MCF 10A (cell line): ENCODE data around the gene TMEM179. TPM values are rescaled to one million over a fixed set of nuclear protein-coding genes. Genes with fewer than 3 reads are reported as not detected.

Source experiments
- BruUV-seq: library from RNA; stranded (reverse); fragments of 400-500 nt; replicated peaks from 2 replicates; lab custom pipeline; 2021; lab: Mats Ljungman, UMichigan
- CTCF ChIA-PET: fragments of 300-600 bp; sonication (Branson Sonifier 250); formaldehyde crosslinking; extraction: SDS; loops from one replicate; lab custom pipeline; 2021; ENCODE audit warnings: antibody characterized with exemption, inconsistent platforms; lab: Yijun Ruan, JAX
- POLR2A ChIA-PET: fragments of 300-600, 350-650 bp; sonication (Branson Sonifier 250); formaldehyde crosslinking; extraction: SDS; loops from one replicate; lab custom pipeline; 2020; ENCODE audit warnings: antibody characterized with exemption, inconsistent platforms; lab: Yijun Ruan, JAX
- DNase-seq: peaks from one replicate; pipeline ENCODE4 v3.0.0-alpha.2; 2018; ENCODE audit not compliant: unreplicated experiment
- H3K27ac Mint-ChIP-seq: one replicate; pipeline ENCODE4 v1.8.0; 2022; ENCODE audit warnings: mild to moderate bottlenecking, low read depth, mixed read lengths; ENCODE audit not compliant: unreplicated experiment
- H3K27me3 Mint-ChIP-seq: one replicate; pipeline ENCODE4 v1.8.0; 2022; ENCODE audit warnings: mixed read lengths; ENCODE audit not compliant: insufficient read depth, unreplicated experiment
- H3K36me3 Mint-ChIP-seq: one replicate; pipeline ENCODE4 v1.8.0; 2022; ENCODE audit warnings: mild to moderate bottlenecking, moderate library complexity, mixed read lengths; ENCODE audit not compliant: insufficient read depth, unreplicated experiment
- H3K4me1 Mint-ChIP-seq: one replicate; pipeline ENCODE4 v1.8.0; 2022; ENCODE audit warnings: mixed read lengths; ENCODE audit not compliant: insufficient read depth, unreplicated experiment
- H3K4me3 Mint-ChIP-seq: one replicate; pipeline ENCODE4 v1.8.0; 2022; ENCODE audit warnings: mild to moderate bottlenecking, moderate library complexity, mixed read lengths; ENCODE audit not compliant: unreplicated experiment
- H3K9me3 Mint-ChIP-seq: one replicate; pipeline ENCODE4 v1.8.0; 2022; ENCODE audit warnings: mixed read lengths; ENCODE audit not compliant: unreplicated experiment
- intact Hi-C: fragments of 100-400 bp; cut with micrococcal nuclease; formaldehyde crosslinking; loops from 2 replicates; pipeline ENCODE4 v1.14.1; 2022
- total RNA-seq: library from RNA; stranded (reverse); gene quantifications from 2 replicates; pipeline ENCODE4 v1.2.3, GENCODE V29; 2022
- TF ChIP-seq, protein P1 (sequence below): fragments of 200-600 bp; IDR thresholded peaks from one replicate; pipeline ENCODE4 v1.8.0; 2022; ENCODE audit warnings: antibody characterized with exemption, mild to moderate bottlenecking; ENCODE audit not compliant: unreplicated experiment

Gene TMEM179
- total RNA-seq, 1 experiment from 2014 or later = not detected

DNA sequence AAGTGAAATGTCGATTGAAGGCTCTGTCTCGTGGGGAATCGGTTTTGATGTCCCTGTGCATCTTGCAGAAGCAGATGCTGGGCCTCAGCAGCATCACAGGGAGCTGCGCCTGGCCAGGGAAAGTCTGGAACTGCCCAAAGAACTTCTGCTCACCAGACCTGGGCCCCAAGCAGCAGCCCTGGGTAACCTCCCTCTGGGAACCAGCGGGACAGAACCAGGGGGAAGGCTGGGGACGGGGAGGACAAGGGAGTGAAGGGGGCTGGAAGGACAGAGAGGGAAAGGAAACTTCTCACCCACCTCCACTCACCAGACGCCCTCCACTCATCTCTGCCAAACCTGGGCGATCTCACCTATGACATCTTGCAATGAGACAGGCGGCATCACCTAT lies 51.8 kb downstream of the TMEM179 start:
- ChIA-PET POLR2A (interaction anchor here (0.6 kb wide), 3 partner anchors 31 to 900 kb away, joined by 3 read pairs; no protein-coding TSS in a partner anchor), CTCF (interaction anchor here (1.1 kb wide), 1 partner anchor 11 kb away, joined by 3 read pairs; no protein-coding TSS in a partner anchor)
- Mint-ChIP-seq H3K36me3 (no peaks in the 10 kb centered on the region), H3K4me1 (no peaks in the 10 kb centered on the region), H3K9me3 (no peaks in the 10 kb centered on the region), H3K4me3 (no peak overlapping the region), H3K27me3 (peaks cover 63% of the 10 kb centered on the region), H3K27ac (no peak overlapping the region)
- intact Hi-C loops = no loop called here
- no TSS peak for BruUV-seq
- TF ChIP-seq, protein P1, sequence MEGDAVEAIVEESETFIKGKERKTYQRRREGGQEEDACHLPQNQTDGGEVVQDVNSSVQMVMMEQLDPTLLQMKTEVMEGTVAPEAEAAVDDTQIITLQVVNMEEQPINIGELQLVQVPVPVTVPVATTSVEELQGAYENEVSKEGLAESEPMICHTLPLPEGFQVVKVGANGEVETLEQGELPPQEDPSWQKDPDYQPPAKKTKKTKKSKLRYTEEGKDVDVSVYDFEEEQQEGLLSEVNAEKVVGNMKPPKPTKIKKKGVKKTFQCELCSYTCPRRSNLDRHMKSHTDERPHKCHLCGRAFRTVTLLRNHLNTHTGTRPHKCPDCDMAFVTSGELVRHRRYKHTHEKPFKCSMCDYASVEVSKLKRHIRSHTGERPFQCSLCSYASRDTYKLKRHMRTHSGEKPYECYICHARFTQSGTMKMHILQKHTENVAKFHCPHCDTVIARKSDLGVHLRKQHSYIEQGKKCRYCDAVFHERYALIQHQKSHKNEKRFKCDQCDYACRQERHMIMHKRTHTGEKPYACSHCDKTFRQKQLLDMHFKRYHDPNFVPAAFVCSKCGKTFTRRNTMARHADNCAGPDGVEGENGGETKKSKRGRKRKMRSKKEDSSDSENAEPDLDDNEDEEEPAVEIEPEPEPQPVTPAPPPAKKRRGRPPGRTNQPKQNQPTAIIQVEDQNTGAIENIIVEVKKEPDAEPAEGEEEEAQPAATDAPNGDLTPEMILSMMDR = no peak
- no peak for DNase-seq

- H3K4me3 Mint-ChIP-seq = no peak overlapping the region
- POLR2A ChIA-PET = interaction anchor here (0.6 kb wide), 2 partner anchors 30 to 900 kb away, joined by 3 read pairs; no protein-coding TSS in a partner anchor
- no peaks in the 10 kb centered on the region for H3K4me1 Mint-ChIP-seq
- no TSS peak for BruUV-seq
- intact Hi-C loops = no loop called here
- CTCF ChIA-PET = interaction anchor here (0.5 to 0.7 kb wide), 2 partner anchors 9 to 254 kb away, joined by 3 to 4 read pairs; no protein-coding TSS in a partner anchor
- no peak overlapping the region for H3K27ac Mint-ChIP-seq
- peaks cover 68% of the 10 kb centered on the region for H3K27me3 Mint-ChIP-seq
- H3K9me3 Mint-ChIP-seq = no peaks in the 10 kb centered on the region
- no peaks in the 10 kb centered on the region for H3K36me3 Mint-ChIP-seq
- TF ChIP-seq, protein P1 = no peak
- DNase-seq = no peak
Observed at GRCh38 chr14:104551851-104552737, 52.5 kb downstream of the TMEM179 start.

- Mint-ChIP-seq H3K4me3 (no peak overlapping the region), H3K9me3 (no peaks in the 10 kb centered on the region), H3K36me3 (no peaks in the 10 kb centered on the region), H3K27ac (no peak overlapping the region), H3K4me1 (no peaks in the 10 kb centered on the region), H3K27me3 (peaks cover 78% of the 10 kb centered on the region)
- TF ChIP-seq, protein P1 = no peak
- BruUV-seq = no TSS peak
- ChIA-PET CTCF (interaction anchor here (0.5 to 0.8 kb wide), 3 partner anchors 142 to 499 kb away, joined by 3 read pairs; no protein-coding TSS in a partner anchor), POLR2A (no interaction called here)
- intact Hi-C loops = no loop called here
- DNase-seq = no peak
Observed at GRCh38 chr14:104550861-104551728, 53.5 kb downstream of the TMEM179 start.
